Stomach smooth muscle (tissue), 2 donors: ENCODE results near the gene CABYR.

Experiments
- H3K27ac ChIP-seq: one replicate; pipeline ENCODE4 v1.7.0; 2013; ENCODE audit warnings: mild to moderate bottlenecking, low read length, inconsistent platforms
- H3K27me3 ChIP-seq, 2 donors: one replicate each; pipeline ENCODE4 v1.7.0; 2013; ENCODE audit warnings: low read length in 2 of 2; ENCODE audit not compliant: insufficient read depth in 2 of 2, control insufficient read depth in 1 of 2
- H3K36me3 ChIP-seq, 2 donors: one replicate each; pipeline ENCODE4 v1.7.0; 2013; ENCODE audit warnings: low read length in 2 of 2; ENCODE audit not compliant: control insufficient read depth in 2 of 2, insufficient read depth in 2 of 2
- H3K4me1 ChIP-seq: one replicate; pipeline ENCODE4 v1.7.0; 2013; ENCODE audit warnings: low read length; ENCODE audit not compliant: control insufficient read depth, insufficient read depth
- H3K4me3 ChIP-seq, 2 donors: one replicate each; pipeline ENCODE4 v1.7.0; 2013; ENCODE audit warnings: low read length in 2 of 2
- H3K9ac ChIP-seq, 2 donors: one replicate each; pipeline ENCODE4 v1.7.0; 2013; ENCODE audit warnings: low read length in 2 of 2, mild to moderate bottlenecking in 1 of 2
- H3K9me3 ChIP-seq, 2 donors: one replicate each; pipeline ENCODE4 v1.7.0; 2013; ENCODE audit warnings: low read length in 2 of 2; ENCODE audit not compliant: control insufficient read depth in 2 of 2
- donor health status: healthy.
- donor health status: Pancreatic carcinoma.

CABYR gene

DNA sequence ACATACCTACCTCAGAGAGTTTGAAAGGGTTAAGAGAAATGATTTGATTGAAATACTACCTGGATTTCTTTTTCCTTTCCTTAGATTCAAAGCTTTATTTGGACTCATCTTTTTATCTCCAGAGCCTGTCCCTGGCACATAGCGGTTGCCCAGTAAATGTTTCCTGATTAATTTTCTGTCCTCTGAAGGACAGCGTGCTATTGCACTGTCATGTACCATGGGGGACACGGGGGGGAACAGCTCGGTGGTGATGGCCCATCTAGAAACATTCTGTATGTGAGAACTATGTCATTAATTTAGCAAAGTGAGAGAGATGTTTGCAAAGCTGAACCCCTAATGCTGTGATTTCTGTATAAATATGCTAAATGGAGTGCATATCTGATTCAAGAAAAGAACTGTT lies 26.4 kb upstream of the CABYR start:
- no peak overlapping the region for H3K9ac ChIP-seq

DNA sequence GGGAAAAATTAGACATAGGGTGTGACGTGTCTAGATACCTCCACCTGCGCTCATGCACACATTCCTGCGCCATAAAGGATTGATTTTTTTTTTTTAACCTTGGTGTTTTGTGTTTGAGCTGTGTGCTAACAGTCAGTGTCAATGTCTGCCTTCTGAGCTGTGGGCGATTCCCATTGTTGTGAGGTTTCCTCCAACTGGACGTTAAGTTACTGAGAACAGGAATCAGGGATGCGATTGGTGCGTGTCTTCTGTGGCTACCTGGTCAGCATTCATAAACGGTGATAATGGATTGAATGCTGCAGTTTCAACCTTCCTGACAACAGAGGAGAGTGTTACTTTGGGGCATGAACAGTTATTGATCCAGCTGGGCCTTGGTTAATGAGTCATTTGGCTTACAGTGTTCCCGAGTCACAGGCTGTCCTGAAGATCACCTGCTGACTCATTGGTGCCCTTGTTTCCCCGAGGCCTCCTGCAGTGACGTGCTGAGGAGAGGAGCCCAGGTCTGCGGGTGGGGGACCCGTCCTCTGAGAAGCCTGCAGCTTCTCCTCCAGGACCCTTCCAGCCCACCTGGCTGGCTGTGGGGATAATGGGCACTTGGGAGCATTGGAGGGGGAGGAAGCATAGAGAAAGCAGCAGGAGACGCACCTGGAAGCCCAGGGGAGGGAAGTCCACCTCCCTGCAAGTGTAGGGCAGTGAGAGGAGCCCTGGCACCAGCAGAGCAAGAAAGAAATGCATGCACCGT lies 25.8 kb upstream of the CABYR start:
- Histone ChIP-seq H3K27me3 (no peaks in the 10 kb centered on the region), H3K27ac (no peak overlapping the region), H3K9ac (no peak overlapping the region), H3K4me1 (no peaks in the 10 kb centered on the region), H3K4me3 (no peak overlapping the region), H3K36me3 (no peaks in the 10 kb centered on the region), H3K9me3 (no peaks in the 10 kb centered on the region)

More for the DNA sequence above, 26.4 kb upstream of the CABYR start:
- Histone ChIP-seq H3K4me3 (no peak overlapping the region), H3K27me3 (no peaks in the 10 kb centered on the region), H3K9me3 (no peaks in the 10 kb centered on the region), H3K36me3 (no peaks in the 10 kb centered on the region), H3K27ac (no peak overlapping the region), H3K4me1 (no peaks in the 10 kb centered on the region)

DNA sequence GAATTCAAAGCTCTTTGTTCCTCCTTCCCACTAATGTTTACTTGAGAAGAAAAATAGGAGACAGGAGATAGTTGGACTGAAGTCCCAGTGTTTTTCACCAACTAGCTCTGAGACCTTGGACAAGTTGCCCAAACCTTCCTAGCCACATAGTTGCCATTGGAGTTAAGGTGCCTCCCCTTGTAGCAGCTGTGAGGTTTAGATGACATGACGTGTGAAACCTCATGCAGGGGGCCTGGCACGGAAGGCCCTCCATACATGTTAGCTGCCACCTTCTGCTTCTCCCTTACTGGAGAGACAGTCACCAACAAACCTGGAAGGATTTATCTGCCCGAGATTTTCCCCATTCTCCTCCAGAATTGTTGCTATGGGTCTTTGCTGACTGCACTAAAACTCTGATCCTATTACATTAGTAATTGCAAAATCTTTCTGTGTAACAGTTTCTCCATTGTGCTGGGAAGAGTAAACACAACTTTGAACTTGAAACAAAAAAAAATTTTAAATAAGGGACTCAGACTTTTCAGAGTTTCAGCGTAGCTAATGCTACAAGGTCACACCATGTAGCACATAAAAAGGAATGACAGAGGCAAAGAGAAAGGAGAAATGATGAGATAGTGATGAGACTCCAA lies 23.8 kb upstream of the CABYR start:
- Histone ChIP-seq H3K9ac (no peak overlapping the region), H3K9me3 (no peaks in the 10 kb centered on the region), H3K4me3 (no peak overlapping the region), H3K27ac (no peak overlapping the region), H3K4me1 (no peaks in the 10 kb centered on the region), H3K36me3 (no peaks in the 10 kb centered on the region), H3K27me3 (no peaks in the 10 kb centered on the region)

DNA sequence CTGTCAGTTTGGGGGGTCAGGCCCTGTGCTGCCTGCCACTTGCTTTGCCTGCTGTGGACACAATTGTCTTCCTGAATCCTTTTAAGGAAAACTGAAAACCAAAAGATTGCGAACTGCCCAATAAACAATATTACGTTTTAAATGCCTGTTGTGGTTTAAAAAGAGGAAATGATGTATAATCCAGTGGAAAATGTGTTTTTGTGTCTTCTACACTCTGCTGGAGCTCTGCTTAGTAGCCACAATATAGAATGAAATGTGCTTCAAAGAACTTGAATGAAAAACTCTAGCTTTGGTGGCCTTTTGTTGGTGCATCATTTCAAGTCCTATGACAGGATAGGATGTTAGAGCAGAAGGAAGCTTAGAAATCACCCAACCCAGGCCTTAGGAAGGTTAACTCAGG lies 23.2 kb upstream of the CABYR start:
- no peaks in the 10 kb centered on the region for H3K27me3 ChIP-seq
- no peak overlapping the region for H3K27ac ChIP-seq
- no peaks in the 10 kb centered on the region for H3K36me3 ChIP-seq
- H3K4me3 ChIP-seq = no peak overlapping the region
- H3K9me3 ChIP-seq = no peaks in the 10 kb centered on the region
- H3K9ac ChIP-seq = no peak overlapping the region
- H3K4me1 ChIP-seq = no peaks in the 10 kb centered on the region

DNA sequence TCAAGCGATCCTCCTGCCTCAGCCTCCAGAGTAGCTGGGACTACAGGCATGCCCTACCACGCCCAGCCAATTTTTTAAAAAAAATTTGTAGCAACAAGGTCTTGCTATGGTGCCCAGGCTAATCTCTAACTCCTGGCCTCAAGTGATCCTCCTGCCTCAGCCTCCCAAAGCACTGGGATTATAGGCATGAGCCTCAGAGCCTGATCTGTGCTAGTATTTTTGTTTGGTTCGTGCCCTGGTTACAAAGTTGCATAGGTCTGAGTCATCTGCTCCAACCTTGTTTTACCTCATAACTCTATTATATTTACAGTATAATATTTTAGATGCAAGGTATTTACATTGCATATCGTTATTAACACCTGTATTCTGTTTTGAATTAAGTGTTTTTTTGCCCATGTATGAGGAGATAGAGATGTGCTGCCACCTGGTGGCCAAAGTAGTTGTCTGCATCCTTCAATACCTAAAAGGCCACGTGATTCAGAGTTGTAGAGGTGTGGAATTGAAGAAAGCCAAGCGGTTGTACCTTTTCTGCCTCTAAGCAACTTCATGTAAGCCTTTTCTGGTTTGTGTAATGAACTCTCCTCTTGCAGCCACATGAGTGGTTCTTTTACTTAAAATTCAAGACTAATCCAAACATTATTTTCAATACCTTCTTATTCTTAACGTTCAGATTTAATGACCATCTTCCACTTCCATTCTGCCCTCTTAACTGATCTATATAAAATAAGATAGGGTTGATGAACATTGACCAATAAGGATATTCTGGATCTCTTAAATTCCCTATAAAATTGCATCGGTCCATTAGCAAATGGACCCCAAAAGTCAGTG lies 19.9 kb upstream of the CABYR start:
- Histone ChIP-seq H3K4me3 (no peak overlapping the region), H3K27ac (no peak overlapping the region), H3K9ac (no peak overlapping the region), H3K27me3 (no peaks in the 10 kb centered on the region), H3K36me3 (peaks cover 3% of the 10 kb centered on the region in 2 donors), H3K9me3 (no peaks in the 10 kb centered on the region), H3K4me1 (no peaks in the 10 kb centered on the region)

DNA sequence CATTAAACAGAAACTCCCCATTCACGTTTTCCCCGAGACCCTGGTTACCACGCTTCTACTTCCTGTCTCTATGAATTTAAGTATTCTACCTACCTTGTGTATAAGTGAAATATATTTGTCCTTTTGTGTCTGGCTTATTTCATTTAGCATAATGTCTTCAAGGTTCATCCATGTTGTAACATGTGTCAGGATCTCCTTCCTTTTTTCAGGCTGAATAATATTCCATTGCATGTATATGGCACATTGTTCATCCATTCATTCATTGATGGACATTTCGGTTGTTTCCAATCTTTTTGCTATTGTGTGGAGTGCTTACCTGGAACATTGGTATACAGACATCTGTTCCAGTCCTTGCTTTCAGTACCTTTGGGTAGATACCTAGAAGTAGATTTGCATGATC lies 18.2 kb upstream of the CABYR start:
- Histone ChIP-seq H3K36me3 (peaks cover 3 to 4% of the 10 kb centered on the region in 2 donors), H3K9ac (no peak overlapping the region), H3K4me3 (no peak overlapping the region), H3K27ac (no peak overlapping the region), H3K4me1 (no peaks in the 10 kb centered on the region), H3K9me3 (no peaks in the 10 kb centered on the region), H3K27me3 (no peaks in the 10 kb centered on the region)

DNA sequence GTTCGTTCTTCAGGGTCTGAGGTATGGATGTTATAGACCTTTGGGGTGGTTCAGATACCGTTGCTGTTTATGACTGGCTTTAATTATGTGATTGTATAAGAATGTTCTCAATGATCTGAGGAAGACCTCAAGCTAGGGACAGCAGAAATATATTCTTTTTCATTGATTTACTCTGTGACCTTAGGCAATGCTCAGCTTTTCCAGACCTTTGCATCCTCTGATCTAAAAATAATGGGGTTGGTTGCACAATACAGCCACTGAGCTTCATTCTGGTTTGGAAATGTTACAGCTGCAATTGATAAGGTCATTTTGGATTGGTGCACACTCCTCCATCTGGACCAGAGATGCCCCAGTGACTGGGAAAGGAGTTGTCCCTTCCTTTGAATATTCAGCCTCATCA lies 17.2 kb upstream of the CABYR start:
- H3K4me3 ChIP-seq = no peak overlapping the region
- no peaks in the 10 kb centered on the region for H3K27me3 ChIP-seq
- H3K9me3 ChIP-seq = no peaks in the 10 kb centered on the region
- H3K27ac ChIP-seq = no peak overlapping the region
- H3K9ac ChIP-seq = no peak overlapping the region
- H3K4me1 ChIP-seq = no peaks in the 10 kb centered on the region
- H3K36me3 ChIP-seq = peaks cover 3 to 5% of the 10 kb centered on the region in 2 donors

DNA sequence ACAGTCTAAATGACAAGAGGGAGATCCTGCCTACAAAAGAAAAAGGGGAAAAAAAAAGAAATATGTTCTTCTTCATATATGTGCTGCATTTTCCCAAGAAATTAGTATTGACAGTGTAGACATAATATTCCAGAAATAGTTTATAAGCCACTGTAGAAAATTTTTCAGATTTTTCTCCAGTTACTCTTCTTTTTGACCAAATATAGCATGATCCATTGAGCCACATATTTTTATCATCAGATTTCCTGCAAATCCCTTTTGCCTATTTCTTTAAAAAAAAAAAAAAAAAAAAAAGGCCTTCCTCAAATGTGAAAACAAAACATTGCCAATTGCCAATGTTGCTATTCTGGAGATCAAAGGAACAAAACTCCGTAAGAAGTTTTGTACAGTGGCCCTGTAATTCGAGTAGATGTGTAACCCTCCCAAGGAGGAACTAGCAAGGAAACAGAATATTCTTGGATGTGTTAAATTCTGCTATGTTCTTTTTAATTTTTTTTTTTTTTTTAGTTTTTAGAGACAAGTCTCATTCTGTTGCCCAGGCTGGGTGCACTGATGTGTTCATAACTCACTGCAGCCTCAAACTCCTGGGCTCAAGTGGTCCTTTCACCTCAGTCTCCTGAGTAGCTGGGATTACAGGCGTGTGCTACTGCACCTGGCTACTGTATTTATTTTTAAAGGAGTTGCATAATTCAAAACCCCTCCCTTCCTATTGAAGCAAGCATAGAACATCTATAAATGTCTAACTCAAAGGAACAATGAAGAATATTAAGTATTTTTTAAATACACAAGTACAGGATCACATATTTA lies 12.5 kb upstream of the CABYR start:
- Histone ChIP-seq H3K4me1 (no peaks in the 10 kb centered on the region), H3K9ac (no peak overlapping the region), H3K9me3 (no peaks in the 10 kb centered on the region), H3K36me3 (peaks cover 5 to 11% of the 10 kb centered on the region in 2 donors), H3K4me3 (no peak overlapping the region), H3K27me3 (no peaks in the 10 kb centered on the region), H3K27ac (no peak overlapping the region)

DNA sequence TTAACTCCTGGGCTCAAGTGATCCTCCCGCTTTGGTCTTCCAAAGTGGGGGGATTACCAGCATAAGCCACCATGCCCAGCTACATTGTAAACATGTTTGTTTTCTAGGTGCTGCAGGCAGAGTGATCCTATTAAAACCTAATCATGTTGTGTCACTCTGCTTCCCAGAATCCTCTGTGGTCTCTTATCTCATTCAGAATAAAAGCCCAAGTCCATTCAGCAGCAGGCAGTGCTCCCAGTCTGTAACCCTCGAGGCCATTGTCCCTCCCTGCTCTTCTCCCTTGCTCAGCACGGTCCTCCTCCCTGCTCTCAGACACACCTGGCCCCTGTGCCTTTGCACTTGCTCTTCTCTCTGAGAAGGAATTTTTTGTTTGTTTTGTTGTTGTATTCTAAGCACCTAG lies 11.1 kb upstream of the CABYR start:
- H3K4me3 ChIP-seq = no peak overlapping the region
- H3K9ac ChIP-seq = no peak overlapping the region
- no peaks in the 10 kb centered on the region for H3K4me1 ChIP-seq
- no peaks in the 10 kb centered on the region for H3K9me3 ChIP-seq
- H3K36me3 ChIP-seq = peaks cover 7 to 8% of the 10 kb centered on the region in 2 donors
- H3K27ac ChIP-seq = no peak overlapping the region
- H3K27me3 ChIP-seq = no peaks in the 10 kb centered on the region

DNA sequence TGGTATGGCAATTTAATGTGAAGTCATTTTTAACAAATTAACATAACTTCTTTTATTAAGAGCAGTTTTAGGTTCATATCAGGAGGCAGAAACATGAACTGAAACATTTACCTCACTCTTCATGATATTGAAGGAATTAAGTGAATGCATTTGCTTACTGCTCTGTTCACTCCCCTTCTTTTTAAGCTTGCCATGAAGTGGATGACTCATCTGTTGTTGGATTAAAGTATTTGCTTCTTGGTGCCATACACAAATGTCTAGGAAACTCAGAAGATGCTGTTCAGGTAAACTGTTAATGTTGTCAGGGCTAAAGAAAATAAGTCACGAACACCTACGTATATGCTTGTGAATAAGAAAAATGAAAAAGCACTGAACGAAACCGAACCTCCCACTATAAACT lies 10.2 kb upstream of the CABYR start:
- Histone ChIP-seq H3K9ac (no peak overlapping the region), H3K4me1 (no peaks in the 10 kb centered on the region), H3K36me3 (peaks cover 7 to 8% of the 10 kb centered on the region in 2 donors), H3K27me3 (no peaks in the 10 kb centered on the region), H3K4me3 (no peak overlapping the region), H3K9me3 (no peaks in the 10 kb centered on the region), H3K27ac (no peak overlapping the region)
